Smooth muscle cell of the pulmonary artery (primary cell): ENCODE results near the gene RASSF3. TPM values are rescaled to one million over a fixed set of nuclear protein-coding genes. Genes with fewer than 3 reads are reported as not detected.

ENCODE experiments used
- total RNA-seq: library from RNA; depleted of rRNA; stranded (reverse); fragments of >200 nt; gene quantifications from 2 replicates; pipeline ENCODE4 v1.2.3, GENCODE V29; 2014

Gene RASSF3
- total RNA-seq, result 25.7 TPM in 2 replicates

GRCh38 chr12:64610079-64610659, at the start of gene RASSF3:
Gene RASSF3 (plus strand): TSS chr12:64610495. CDS start chr12:64610633, 138 bp downstream.

Other genes starting within 250 kb of the RASSF3 start
- gene C12orf56, start 219.7 kb upstream of the RASSF3 start, total RNA-seq, result 0.20 and 0.40 TPM in 2 replicates
- gene XPOT, start 206.1 kb upstream of the RASSF3 start, total RNA-seq, result 150 and 151 TPM in 2 replicates
- 26.2 and 27.7 TPM in 2 replicates for gene TBK1, start 158.4 kb upstream of the RASSF3 start, total RNA-seq
- gene GNS, start 148.9 kb downstream of the RASSF3 start, total RNA-seq, result 268 and 277 TPM in 2 replicates
- 0.33 and 0.43 TPM in 2 replicates for gene TBC1D30, start 214.2 kb downstream of the RASSF3 start, total RNA-seq